Activated CD4-positive, alpha-beta memory T cell treated with anti-CD3 and anti-CD28 coated beads for 36 hours (primary cell): ENCODE results near the gene SAMMSON. TPM values are rescaled to one million over a fixed set of nuclear protein-coding genes. Genes with fewer than 3 reads are reported as not detected.

Experiments
- CTCF ChIA-PET: fragments of 350-600 bp; sonication (Branson Sonifier 250); formaldehyde crosslinking; loops from one replicate; lab custom pipeline; 2021; ENCODE audit warnings: antibody characterized with exemption, inconsistent platforms; lab: Charles Lee
- POLR2A ChIA-PET: fragments of 350-600 bp; sonication (Branson Sonifier 250); formaldehyde crosslinking; loops from one replicate; lab custom pipeline; 2021; ENCODE audit warnings: antibody characterized with exemption; lab: Charles Lee
- DNase-seq: peaks from one replicate; pipeline ENCODE4 v3.0.0-alpha.2; 2020
- H3K27ac Mint-ChIP-seq: one replicate; pipeline ENCODE4 v1.8.0; 2021; ENCODE audit warnings: mixed read lengths
- H3K27me3 Mint-ChIP-seq: one replicate; pipeline ENCODE4 v1.8.0; 2021; ENCODE audit warnings: mixed read lengths
- H3K36me3 Mint-ChIP-seq: one replicate; pipeline ENCODE4 v1.8.0; 2021; ENCODE audit warnings: mixed read lengths
- H3K4me1 Mint-ChIP-seq: one replicate; pipeline ENCODE4 v1.8.0; 2021; ENCODE audit warnings: low read depth, mixed read lengths
- H3K4me3 Mint-ChIP-seq: one replicate; pipeline ENCODE4 v1.8.0; 2021; ENCODE audit warnings: mild to moderate bottlenecking, mixed read lengths
- H3K9me3 Mint-ChIP-seq: one replicate; pipeline ENCODE4 v1.8.0; 2021; ENCODE audit warnings: mixed read lengths
- intact Hi-C: fragments of 100-400 bp; cut with micrococcal nuclease; formaldehyde crosslinking; loops from one replicate; pipeline ENCODE4 v1.15.1; 2023
- total RNA-seq, 2 experiments: library from RNA; stranded (reverse); gene quantifications; one replicate each; pipeline ENCODE4 v1.2.3, GENCODE V29; 2021

Gene SAMMSON
- total RNA-seq, result not detected

DNA sequence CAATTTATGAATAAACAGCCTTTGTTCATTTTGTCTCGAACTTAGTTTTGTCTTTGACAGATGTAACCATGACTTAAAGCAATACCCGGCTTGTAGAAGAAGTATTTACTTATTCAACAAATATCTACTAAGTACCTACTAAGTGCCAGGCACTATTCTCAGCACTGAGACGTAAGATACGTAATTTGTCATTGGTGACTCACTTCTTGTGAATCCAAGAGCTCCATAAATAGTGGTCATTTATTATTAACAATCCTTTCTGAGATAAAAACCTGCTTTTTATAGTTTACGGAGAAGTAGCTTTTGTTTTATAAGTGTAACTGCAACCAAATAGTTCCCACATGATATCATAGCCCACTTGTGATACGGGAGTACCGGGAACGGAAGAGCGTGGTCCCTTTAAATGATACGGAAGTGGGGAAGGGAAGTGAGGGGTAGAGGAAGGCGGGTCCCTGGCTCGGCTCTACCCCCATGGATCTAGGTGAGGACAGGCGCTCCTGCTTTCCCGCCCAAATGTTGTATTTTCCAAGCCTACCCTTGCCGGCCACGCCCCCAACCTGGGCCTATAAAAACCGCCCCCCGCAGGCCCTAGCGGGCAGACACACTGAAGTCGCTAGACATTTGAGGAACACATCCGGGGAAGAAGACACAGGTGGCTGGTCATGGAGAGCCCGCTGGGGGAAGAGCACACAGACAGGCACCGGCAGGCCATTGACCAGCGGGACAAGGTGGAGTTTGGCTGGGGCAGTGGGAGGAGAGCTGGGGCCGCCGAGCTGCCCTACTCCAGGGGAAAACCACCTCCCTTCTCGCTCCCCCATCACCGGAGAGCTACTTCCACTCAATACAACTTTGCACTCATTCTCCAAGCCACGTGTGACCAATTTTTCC, at the start of gene SAMMSON:
TSS of gene SAMMSON (plus strand) at position 594 of the 888 bp plus-strand sequence.
- no peak for DNase-seq
- ChIA-PET CTCF (interaction anchor here (1.0 kb wide), 1 partner anchor 109 kb away, joined by 3 read pairs; no protein-coding TSS in a partner anchor), POLR2A (no interaction called here)
- Mint-ChIP-seq H3K36me3 (no peaks in the 10 kb centered on the region), H3K27me3 (no peaks in the 10 kb centered on the region), H3K4me1 (no peaks in the 10 kb centered on the region), H3K27ac (no peak within 1 kb of the TSS), H3K9me3 (peaks cover 2% of the 10 kb centered on the region), H3K4me3 (no peak within 1 kb of the TSS)
- intact Hi-C loops, result no loop called here

- Mint-ChIP-seq H3K27ac (no peak overlapping the region), H3K36me3 (no peaks in the 10 kb centered on the region), H3K4me3 (no peak overlapping the region), H3K27me3 (no peaks in the 10 kb centered on the region), H3K9me3 (no peaks in the 10 kb centered on the region), H3K4me1 (no peaks in the 10 kb centered on the region)
- ChIA-PET POLR2A (no interaction called here), CTCF (no interaction called here)
- intact Hi-C loops, result no loop called here
- no peak for DNase-seq
Measured at GRCh38 chr3:69951616-69952015, 47.9 kb upstream of the SAMMSON start.

DNA sequence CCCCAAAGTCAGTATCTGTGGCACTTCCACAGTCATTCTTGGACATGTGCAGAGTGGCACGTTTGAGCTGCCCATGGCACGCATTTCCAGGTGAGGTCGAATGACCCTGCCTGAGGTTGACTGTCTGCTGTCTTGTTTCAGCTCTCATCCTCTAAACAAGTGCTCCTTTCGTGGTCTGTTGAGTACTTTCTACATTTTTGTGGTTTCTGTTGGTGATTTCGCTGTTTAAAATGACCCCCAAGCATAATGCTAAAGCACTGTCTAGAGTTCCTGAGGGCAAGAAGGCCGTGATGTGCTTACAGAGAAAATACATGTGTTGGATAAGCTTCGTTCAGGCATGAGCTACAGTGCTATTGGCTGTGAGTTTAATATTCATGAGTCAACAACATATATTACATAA, 40.0 kb upstream of the SAMMSON start:
- ChIA-PET CTCF (no interaction called here), POLR2A (no interaction called here)
- Mint-ChIP-seq H3K36me3 (no peaks in the 10 kb centered on the region), H3K4me3 (no peak overlapping the region), H3K9me3 (no peaks in the 10 kb centered on the region), H3K4me1 (no peaks in the 10 kb centered on the region), H3K27ac (no peak overlapping the region), H3K27me3 (no peaks in the 10 kb centered on the region)
- DNase-seq, result no peak
- intact Hi-C loops, result no loop called here

DNA sequence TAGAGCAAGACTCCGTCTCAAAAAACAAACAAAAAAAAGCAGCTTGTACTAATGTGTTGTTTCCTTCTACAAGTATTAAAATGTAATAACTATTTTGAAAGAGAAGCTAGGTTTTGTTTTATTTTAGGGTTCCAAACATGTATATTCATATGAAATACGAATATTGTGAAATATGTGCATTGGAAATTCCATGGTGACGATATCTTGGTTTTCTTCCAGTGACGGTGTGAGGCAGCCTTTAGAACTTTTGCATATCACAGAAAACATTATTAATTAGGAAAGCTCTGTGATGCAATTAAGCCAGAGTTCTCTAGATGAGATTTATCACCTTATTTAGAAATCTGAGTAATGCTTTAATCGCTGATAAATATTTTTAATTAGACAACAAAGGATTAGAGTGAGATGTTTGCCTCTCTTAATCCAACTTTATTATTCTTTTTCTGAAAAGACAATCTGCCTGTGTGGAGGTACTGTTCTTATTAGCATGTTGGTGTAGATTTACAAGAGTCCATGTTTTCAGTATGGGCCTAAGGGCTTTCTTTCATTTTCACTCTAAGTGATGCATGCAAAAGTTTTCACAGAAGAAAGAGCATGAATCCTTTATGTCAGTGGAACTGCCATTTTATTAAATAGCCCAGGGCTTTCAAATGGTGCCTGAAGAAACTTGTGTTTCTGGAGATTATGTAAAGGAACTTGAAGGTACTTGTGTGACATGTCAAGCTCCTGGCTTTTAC, 37.7 kb upstream of the SAMMSON start:
- Mint-ChIP-seq H3K27me3 (no peaks in the 10 kb centered on the region), H3K36me3 (no peaks in the 10 kb centered on the region), H3K4me1 (no peaks in the 10 kb centered on the region), H3K4me3 (no peak overlapping the region), H3K9me3 (no peaks in the 10 kb centered on the region), H3K27ac (no peak overlapping the region)
- intact Hi-C loops, result no loop called here
- POLR2A ChIA-PET, result no interaction called here
- DNase-seq, result no peak
- CTCF ChIA-PET, result no interaction called here

- no peak overlapping the region for H3K27ac Mint-ChIP-seq
- no peaks in the 10 kb centered on the region for H3K4me1 Mint-ChIP-seq
- ChIA-PET POLR2A (no interaction called here), CTCF (no interaction called here)
- no peak overlapping the region for H3K4me3 Mint-ChIP-seq
- no peaks in the 10 kb centered on the region for H3K27me3 Mint-ChIP-seq
- H3K36me3 Mint-ChIP-seq, result no peaks in the 10 kb centered on the region
- H3K9me3 Mint-ChIP-seq, result no peaks in the 10 kb centered on the region
- intact Hi-C loops, result no loop called here
- DNase-seq, result no peak
Measured at GRCh38 chr3:69963643-69964042, 35.9 kb upstream of the SAMMSON start.

GRCh38 chr3:69967156-69967555, 32.4 kb upstream of the SAMMSON start:
- Mint-ChIP-seq H3K4me1 (no peaks in the 10 kb centered on the region), H3K27ac (no peak overlapping the region), H3K9me3 (no peaks in the 10 kb centered on the region), H3K36me3 (no peaks in the 10 kb centered on the region), H3K4me3 (no peak overlapping the region), H3K27me3 (no peaks in the 10 kb centered on the region)
- POLR2A ChIA-PET, result no interaction called here
- DNase-seq, result no peak
- CTCF ChIA-PET, result no interaction called here
- intact Hi-C loops, result no loop called here

DNA sequence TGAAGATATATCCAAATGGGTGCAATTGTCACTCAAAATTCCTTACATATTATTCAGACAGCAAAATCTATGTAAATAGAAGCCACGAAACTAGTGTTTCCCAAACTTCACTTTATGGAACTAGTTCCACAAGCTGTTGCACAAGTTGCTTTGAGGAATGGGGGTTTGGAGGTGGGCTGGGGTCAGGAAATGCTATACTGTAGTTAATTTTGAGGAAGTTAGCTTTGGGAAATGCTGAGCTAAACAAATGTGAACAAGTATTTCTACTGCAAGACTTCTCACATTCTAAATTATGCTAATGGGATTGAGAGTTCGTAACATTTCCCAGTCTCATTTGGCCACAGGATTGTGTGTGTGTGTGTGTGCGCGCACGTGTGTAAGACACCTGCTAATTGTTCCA, 28.7 kb upstream of the SAMMSON start:
- Mint-ChIP-seq H3K4me1 (no peaks in the 10 kb centered on the region), H3K27me3 (no peaks in the 10 kb centered on the region), H3K4me3 (no peak overlapping the region), H3K9me3 (no peaks in the 10 kb centered on the region), H3K27ac (no peak overlapping the region), H3K36me3 (no peaks in the 10 kb centered on the region)
- POLR2A ChIA-PET, result no interaction called here
- intact Hi-C loops, result no loop called here
- CTCF ChIA-PET, result no interaction called here
- DNase-seq, result no peak

DNA sequence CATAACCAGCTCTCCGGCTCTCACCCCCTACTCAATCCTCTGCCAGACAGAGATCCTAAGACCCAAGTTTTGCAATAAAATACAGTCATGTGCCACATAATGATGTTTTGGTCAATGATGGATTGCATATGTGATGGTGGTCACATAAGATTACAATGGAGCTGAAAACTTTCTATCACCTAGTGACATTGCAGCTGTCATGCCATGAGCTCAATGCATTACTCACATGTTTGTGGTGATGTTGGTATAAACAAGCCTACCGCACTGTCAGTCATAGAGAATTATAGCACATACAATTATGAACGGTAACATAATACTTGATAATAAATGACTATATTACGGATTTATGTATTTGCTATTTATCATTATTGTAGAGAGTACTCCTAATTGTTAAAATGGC, 26.9 kb upstream of the SAMMSON start:
- no peak for DNase-seq
- no peak overlapping the region for H3K4me3 Mint-ChIP-seq
- CTCF ChIA-PET, result no interaction called here
- no peaks in the 10 kb centered on the region for H3K36me3 Mint-ChIP-seq
- H3K27ac Mint-ChIP-seq, result no peak overlapping the region
- H3K9me3 Mint-ChIP-seq, result peaks cover 1% of the 10 kb centered on the region
- POLR2A ChIA-PET, result no interaction called here
- no peaks in the 10 kb centered on the region for H3K4me1 Mint-ChIP-seq
- intact Hi-C loops, result no loop called here
- no peaks in the 10 kb centered on the region for H3K27me3 Mint-ChIP-seq

- DNase-seq, result no peak
- no peak overlapping the region for H3K4me3 Mint-ChIP-seq
- POLR2A ChIA-PET, result no interaction called here
- H3K4me1 Mint-ChIP-seq, result no peaks in the 10 kb centered on the region
- intact Hi-C loops, result no loop called here
- H3K36me3 Mint-ChIP-seq, result no peaks in the 10 kb centered on the region
- no peaks in the 10 kb centered on the region for H3K27me3 Mint-ChIP-seq
- peaks cover 16% of the 10 kb centered on the region for H3K9me3 Mint-ChIP-seq
- H3K27ac Mint-ChIP-seq, result no peak overlapping the region
- CTCF ChIA-PET, result no interaction called here
Measured at GRCh38 chr3:69976021-69976420, 23.5 kb upstream of the SAMMSON start.

DNA sequence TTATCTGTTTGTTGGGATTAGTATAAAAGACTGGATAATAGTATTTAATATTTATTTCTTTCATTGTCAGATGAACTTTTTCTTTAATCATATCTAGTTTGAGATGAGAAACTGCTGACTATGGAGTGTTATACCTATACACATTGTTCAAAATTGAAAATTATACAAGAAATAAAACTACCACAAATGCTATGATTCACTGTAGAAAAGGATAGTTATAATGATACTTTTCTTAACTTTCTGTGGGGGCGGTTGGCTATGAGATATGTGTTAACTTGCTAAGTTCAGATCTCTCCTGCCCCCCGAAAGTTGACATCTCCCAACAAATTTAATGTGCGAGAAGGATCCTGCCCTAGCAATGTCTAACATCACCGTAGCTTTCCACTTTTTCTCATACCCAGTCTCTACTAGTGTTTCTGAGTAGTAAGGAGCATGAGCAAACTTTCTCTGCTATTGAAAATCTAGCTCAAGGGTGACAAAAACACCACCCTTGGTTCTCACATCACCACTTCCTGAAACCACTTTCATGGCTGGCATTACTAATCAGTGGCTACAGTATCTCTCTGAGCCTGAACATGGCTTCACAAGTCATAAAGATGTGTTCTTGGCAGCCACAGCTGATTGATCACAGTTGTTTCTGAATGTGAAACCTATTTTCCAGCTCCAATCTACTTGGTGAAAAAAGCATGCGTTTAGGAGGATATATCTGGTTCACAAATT, 15.8 kb upstream of the SAMMSON start:
- ChIA-PET POLR2A (no interaction called here), CTCF (no interaction called here)
- Mint-ChIP-seq H3K4me1 (no peaks in the 10 kb centered on the region), H3K27ac (no peak overlapping the region), H3K27me3 (peaks cover 4% of the 10 kb centered on the region), H3K36me3 (no peaks in the 10 kb centered on the region), H3K9me3 (peaks cover 5% of the 10 kb centered on the region), H3K4me3 (no peak overlapping the region)
- peak; percentile 10 for DNase-seq
- intact Hi-C loops, result no loop called here

DNA sequence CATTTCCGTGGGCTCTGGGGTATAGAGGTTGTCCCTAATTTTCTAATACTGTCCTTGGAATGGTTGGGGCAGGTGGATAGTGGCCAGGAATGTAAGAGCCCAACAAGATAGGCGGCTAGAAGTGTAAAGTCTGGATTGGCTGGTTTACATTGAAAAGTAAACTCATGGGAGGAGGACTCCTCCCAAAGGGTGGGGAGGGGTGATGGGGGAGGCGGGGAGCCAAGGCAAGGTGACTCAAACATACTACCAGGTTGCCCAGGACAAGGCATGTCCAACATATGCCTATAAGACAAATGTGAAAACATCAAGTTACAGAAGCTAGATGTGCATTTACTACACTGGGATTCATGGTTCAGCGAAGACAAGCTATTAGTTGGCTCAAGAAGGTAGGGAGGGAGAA, 14.3 kb upstream of the SAMMSON start:
- Mint-ChIP-seq H3K4me1 (no peaks in the 10 kb centered on the region), H3K36me3 (no peaks in the 10 kb centered on the region), H3K9me3 (no peaks in the 10 kb centered on the region), H3K27me3 (peaks cover 4% of the 10 kb centered on the region), H3K4me3 (no peak overlapping the region), H3K27ac (no peak overlapping the region)
- ChIA-PET POLR2A (no interaction called here), CTCF (no interaction called here)
- no peak for DNase-seq
- intact Hi-C loops, result no loop called here

DNA sequence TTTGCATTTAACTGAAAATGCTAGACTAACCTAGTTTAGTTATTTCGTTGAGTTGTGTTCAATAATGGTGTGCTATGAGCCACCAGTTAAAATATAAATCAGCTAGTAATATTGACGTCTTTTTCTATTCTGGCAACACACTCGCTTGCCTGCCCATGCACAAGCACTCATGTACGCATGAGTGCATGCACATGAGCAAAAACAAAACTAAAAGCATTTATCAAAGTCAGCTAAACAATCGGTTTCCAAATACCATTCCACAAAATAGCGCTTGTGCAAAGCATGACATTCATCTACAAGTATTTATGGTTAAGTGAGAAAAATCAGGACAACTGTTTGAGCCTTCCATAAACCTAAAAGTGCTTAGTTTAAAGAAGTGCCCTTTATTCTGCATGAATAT, 13.1 kb upstream of the SAMMSON start:
- no peaks in the 10 kb centered on the region for H3K36me3 Mint-ChIP-seq
- no peak overlapping the region for H3K4me3 Mint-ChIP-seq
- POLR2A ChIA-PET, result no interaction called here
- CTCF ChIA-PET, result no interaction called here
- H3K27me3 Mint-ChIP-seq, result peaks cover 4% of the 10 kb centered on the region
- DNase-seq, result no peak
- H3K4me1 Mint-ChIP-seq, result no peaks in the 10 kb centered on the region
- H3K9me3 Mint-ChIP-seq, result no peaks in the 10 kb centered on the region
- intact Hi-C loops, result no loop called here
- no peak overlapping the region for H3K27ac Mint-ChIP-seq
